Stimulated activated CD8-positive, alpha-beta memory T cell treated with anti-CD3 and anti-CD28 coated beads, Interleukin-15, amount 100 ng/mL, for 4 hours (primary cell): ENCODE data around the gene NODAL.

Experiments used
- DNase-seq, 2 donors: peaks; one replicate each; pipeline ENCODE4 v3.0.0-alpha.2; 2020; ENCODE audit warnings: low read depth in 2 of 2

The NODAL gene

GRCh38 chr10:70432561-70433263 lies 8.8 kb downstream of the NODAL start:
- no peak for DNase-seq

- DNase-seq: no peak
Observed at GRCh38 chr10:70432101-70432500, 9.4 kb downstream of the NODAL start.

GRCh38 chr10:70430493-70431445 lies 10.7 kb downstream of the NODAL start:
- no peak for DNase-seq

- DNase-seq: no peak
Observed at GRCh38 chr10:70426823-70427222, 14.7 kb downstream of the NODAL start.

- DNase-seq: no peak
Observed at GRCh38 chr10:70425096-70425495, 16.4 kb downstream of the NODAL start.

GRCh38 chr10:70424320-70424719 lies 17.2 kb downstream of the NODAL start:
- no peak for DNase-seq

GRCh38 chr10:70418713-70419112 lies 22.8 kb downstream of the NODAL start:
- DNase-seq: no peak

GRCh38 chr10:70418229-70418628 lies 23.3 kb downstream of the NODAL start:
- no peak for DNase-seq

- no peak for DNase-seq
Observed at GRCh38 chr10:70417568-70417967, 23.9 kb downstream of the NODAL start.

GRCh38 chr10:70412356-70412755 lies 29.1 kb downstream of the NODAL start:
- no peak for DNase-seq

- no peak for DNase-seq
Observed at GRCh38 chr10:70410608-70411007, 30.9 kb downstream of the NODAL start.

GRCh38 chr10:70409772-70410171 lies 31.7 kb downstream of the NODAL start:
- DNase-seq: no peak

- DNase-seq: peak in 1 of 2 donors; percentile 7
Observed at GRCh38 chr10:70405037-70405824, 36.2 kb downstream of the NODAL start.

- no peak for DNase-seq
Observed at GRCh38 chr10:70404787-70405036, 36.8 kb downstream of the NODAL start.

GRCh38 chr10:70404036-70404786 lies 37.3 kb downstream of the NODAL start, which contains the start of gene EIF4EBP2:
TSS of gene EIF4EBP2 (plus strand) at chr10:70404145. CDS start at chr10:70404402, 257 bp downstream.
- peak; percentile 95 to 97 for DNase-seq

GRCh38 chr10:70403483-70404035 lies 37.9 kb downstream of the NODAL start:
- DNase-seq: no peak

- DNase-seq: no peak
Observed at GRCh38 chr10:70399177-70399576, 42.3 kb downstream of the NODAL start.

GRCh38 chr10:70396140-70396539 lies 45.3 kb downstream of the NODAL start:
- no peak for DNase-seq

GRCh38 chr10:70391654-70392053 lies 49.8 kb downstream of the NODAL start:
- no peak for DNase-seq
